Lower leg skin (tissue), 4 donors: ENCODE results near the gene UBE2I. TPM values are rescaled to one million over a fixed set of nuclear protein-coding genes. Genes with fewer than 3 reads are reported as not detected.

Experiments
- DNase-seq, 2 donors: peaks; one replicate each; pipeline ENCODE4 v3.0.0-alpha.2; 2019; ENCODE audit warnings: low spot score in 2 of 2
- H3K4me3 ChIP-seq: fragments of 200-600 bp; sonication (generic); 2 replicates; pipeline ENCODE4 v1.5.1; 2017; ENCODE audit warnings: mild to moderate bottlenecking, low read depth; ENCODE audit not compliant: poor library complexity, severe bottlenecking
- CTCF ChIP-seq, 3 donors: fragments of 450-650 bp; IDR thresholded peaks; one replicate each; pipeline ENCODE4 v1.5.1; 2016; ENCODE audit warnings: antibody characterized with exemption in 3 of 3, mild to moderate bottlenecking in 3 of 3, moderate library complexity in 2 of 3
- POLR2A ChIP-seq, 2 donors: fragments of 450-650 bp; IDR thresholded peaks; one replicate each; pipeline ENCODE4 v1.6.1; 2016 to 2017; ENCODE audit warnings: antibody characterized with exemption in 2 of 2, mild to moderate bottlenecking in 1 of 2, moderate library complexity in 1 of 2
- WGBS, 2 donors: methylation state at CpG; one replicate each; pipeline ENCODE4 v1.1.5; 2018; 5-methylcytosine and 5-hydroxymethylcytosine counted together
- intact Hi-C: fragments of 100-400 bp; cut with DNase I; formaldehyde crosslinking; loops from one replicate; pipeline ENCODE4 v1.15.0; 2023; ENCODE audit warnings: low total_unique reads
- total RNA-seq, 4 donors: library from RNA; depleted of rRNA; stranded (reverse); fragments of >200 nt; gene quantifications; one replicate each; pipeline ENCODE4 v1.1.0, GENCODE V29; 2016

UBE2I gene
- total RNA-seq, 4 donors from 2014 or later, result 42.1 to 138 (median 47.4) TPM

DNA sequence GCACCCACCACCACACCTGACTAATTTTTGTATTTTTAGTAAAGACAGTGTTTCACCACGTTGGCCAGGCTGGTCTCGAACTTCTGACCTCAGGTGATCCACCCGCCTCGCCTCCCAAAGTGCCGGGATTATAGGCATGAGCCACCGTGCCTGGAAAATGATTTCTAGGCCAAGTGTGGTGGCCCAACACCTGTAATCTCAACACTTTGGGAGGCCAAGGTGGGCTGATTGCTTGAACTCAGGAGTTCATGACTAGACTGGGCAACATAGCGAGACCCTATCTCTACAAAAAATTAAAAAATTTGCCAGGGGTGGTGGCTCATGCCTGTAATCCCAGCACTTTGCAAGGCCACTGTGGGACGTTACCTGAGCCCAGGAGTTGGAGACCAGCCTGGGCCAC lies 13.0 kb downstream of the UBE2I start:
- H3K4me3 ChIP-seq, result no peak overlapping the region
- intact Hi-C loops, result no loop called here
- TF ChIP-seq POLR2A (IDR thresholded peaks at IDR 0.05) (no peak), CTCF (IDR thresholded peaks at IDR 0.05) (no peak)
- 91 to 98% methylated on average over 8 of the region's 8 CpGs for WGBS, 2 donors
- no peak for DNase-seq

GRCh38 chr16:1323296-1324239 lies 14.1 kb downstream of the UBE2I start:
- 74 to 85% methylated on average over 27 to 31 of the region's 35 CpGs for WGBS, 2 donors
- intact Hi-C loops, result no loop called here
- H3K4me3 ChIP-seq, result no peak overlapping the region
- TF ChIP-seq POLR2A (IDR thresholded peaks at IDR 0.05) (no peak), CTCF (IDR thresholded peaks at IDR 0.05) (no peak)
- no peak for DNase-seq

DNA sequence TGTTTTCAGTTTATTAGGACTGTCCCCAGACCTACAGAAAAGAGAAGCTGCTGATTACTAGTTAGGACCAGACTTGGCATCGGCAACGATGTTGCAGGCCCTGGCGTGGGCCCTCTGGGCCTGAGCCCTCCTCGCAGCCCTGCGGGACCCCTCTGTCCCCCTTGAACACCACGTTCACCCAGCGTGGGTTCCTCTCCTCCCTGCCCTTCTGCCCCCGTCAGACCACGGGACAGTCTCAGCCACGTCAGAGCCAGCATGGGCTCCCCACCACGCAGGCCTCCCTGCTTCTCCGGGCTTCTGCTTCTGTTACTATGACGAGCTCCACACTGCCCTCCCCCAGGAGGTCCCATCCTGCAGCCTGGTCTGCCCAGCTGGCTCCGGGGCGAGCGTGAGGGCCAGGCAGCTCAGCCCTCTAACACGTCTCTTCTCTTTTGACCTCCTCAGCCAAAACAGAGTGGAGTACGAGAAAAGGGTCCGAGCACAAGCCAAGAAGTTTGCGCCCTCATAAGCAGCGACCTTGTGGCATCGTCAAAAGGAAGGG lies 14.9 kb downstream of the UBE2I start:
- H3K4me3 ChIP-seq, result no peak overlapping the region
- intact Hi-C loops, result no loop called here
- no peak for DNase-seq
- TF ChIP-seq CTCF (IDR thresholded peaks at IDR 0.05), result no peak
- TF ChIP-seq POLR2A (IDR thresholded peaks at IDR 0.05), result no peak
- WGBS, 2 donors, result 85 to 87% methylated on average over 21 to 22 of the region's 22 CpGs

DNA sequence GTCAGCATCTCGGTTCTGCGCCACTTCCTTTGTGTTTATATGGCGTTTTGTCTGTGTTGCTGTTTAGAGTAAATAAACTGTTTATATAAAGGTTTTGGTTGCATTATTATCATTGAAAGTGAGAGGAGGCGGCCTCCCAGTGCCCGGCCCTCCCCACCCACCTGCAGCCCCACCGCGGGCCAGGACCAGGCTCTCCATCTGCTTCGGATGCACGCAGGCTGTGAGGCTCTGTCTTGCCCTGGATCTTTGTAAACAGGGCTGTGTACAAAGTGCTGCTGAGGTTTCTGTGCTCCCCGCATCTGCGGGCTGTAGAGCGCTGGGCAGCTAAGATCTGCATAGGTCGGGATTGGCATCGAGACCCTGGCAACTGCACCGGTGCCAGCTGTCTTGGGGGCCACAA lies 15.8 kb downstream of the UBE2I start:
- TF ChIP-seq POLR2A (IDR thresholded peaks at IDR 0.05) (no peak), CTCF (IDR thresholded peaks at IDR 0.05) (no peak)
- WGBS, 2 donors, result 87 to 93% methylated on average over 13 to 14 of the region's 15 CpGs
- no peak overlapping the region for H3K4me3 ChIP-seq
- DNase-seq, result no peak
- intact Hi-C loops, result no loop called here

GRCh38 chr16:1325673-1326371 lies 16.4 kb downstream of the UBE2I start:
- intact Hi-C loops, result no loop called here
- no peak for TF ChIP-seq POLR2A (IDR thresholded peaks at IDR 0.05)
- no peak for TF ChIP-seq CTCF (IDR thresholded peaks at IDR 0.05)
- no peak for DNase-seq
- 77 to 79% methylated on average over 9 to 17 of the region's 20 CpGs for WGBS, 2 donors
- no peak overlapping the region for H3K4me3 ChIP-seq
